Limb (tissue), 2 donors: ENCODE results near the gene CLSTN1.
"Not testable (repeated sequence)": the region's sequence is repeated elsewhere in the genome, so short reads cannot be mapped to it uniquely, and the experiment has no call there.

ENCODE experiments used
- DNase-seq, 2 donors: peaks; one replicate each; pipeline ENCODE4 v3.0.0-alpha.2; 2016; ENCODE audit errors: extremely low spot score in 2 of 2

Gene CLSTN1

GRCh38 chr1:9715536-9716226 lies 108.1 kb downstream of the CLSTN1 start:
- no peak for DNase-seq

GRCh38 chr1:9714257-9714718 lies 109.5 kb downstream of the CLSTN1 start:
- DNase-seq = no peak

GRCh38 chr1:9712767-9713166 lies 111.0 kb downstream of the CLSTN1 start:
- DNase-seq = not testable (repeated sequence)

- no peak for DNase-seq
Observed at GRCh38 chr1:9711466-9712020, 112.2 kb downstream of the CLSTN1 start.

- no peak for DNase-seq
Observed at GRCh38 chr1:9710037-9710436, 113.7 kb downstream of the CLSTN1 start.

- DNase-seq = no peak
Observed at GRCh38 chr1:9706178-9706577, 117.6 kb downstream of the CLSTN1 start.

GRCh38 chr1:9705337-9706093 lies 118.2 kb downstream of the CLSTN1 start:
- DNase-seq = no peak

- no peak for DNase-seq
Observed at GRCh38 chr1:9703681-9704080, 120.1 kb downstream of the CLSTN1 start.

GRCh38 chr1:9703165-9703509 lies 120.6 kb downstream of the CLSTN1 start:
- DNase-seq = no peak

GRCh38 chr1:9701665-9702064 lies 122.1 kb downstream of the CLSTN1 start:
- DNase-seq = no peak

GRCh38 chr1:9700340-9700739 lies 123.4 kb downstream of the CLSTN1 start:
- no peak for DNase-seq

- DNase-seq = no peak
Observed at GRCh38 chr1:9699361-9699760, 124.4 kb downstream of the CLSTN1 start.

- DNase-seq = no peak
Observed at GRCh38 chr1:9696793-9697192, 127.0 kb downstream of the CLSTN1 start.

GRCh38 chr1:9691691-9692090 lies 132.1 kb downstream of the CLSTN1 start:
- DNase-seq = no peak

- DNase-seq = no peak
Observed at GRCh38 chr1:9691108-9691445, 132.7 kb downstream of the CLSTN1 start.

GRCh38 chr1:9690440-9691107 lies 133.2 kb downstream of the CLSTN1 start:
- DNase-seq = no peak

- peak in 1 of 2 donors; percentile 44 for DNase-seq
Observed at GRCh38 chr1:9689971-9690381, 133.8 kb downstream of the CLSTN1 start.

- DNase-seq = peak; percentile 15 to 86
Observed at GRCh38 chr1:9689011-9689706, 134.6 kb downstream of the CLSTN1 start.

GRCh38 chr1:9688599-9688998 lies 135.2 kb downstream of the CLSTN1 start:
- no peak for DNase-seq

- no peak for DNase-seq
Observed at GRCh38 chr1:9687874-9688582, 135.7 kb downstream of the CLSTN1 start.
